Fibroblast of lung (primary cell): Measurements from ENCODE around the gene APOBEC3H.

Experiments used
- CTCF ChIP-seq, 2 donors: IDR thresholded peaks in 1 of 2; conservative IDR thresholded peaks in 1 of 2; 1 replicate in 1 of 2; 2 replicates in 1 of 2; pipeline ENCODE4 v1.5.1; 2011 to 2012; ENCODE audit warnings: low read length in 2 of 2, control low read depth in 1 of 2, inconsistent platforms in 1 of 2, low read depth in 1 of 2, mild to moderate bottlenecking in 1 of 2
- EZH2 ChIP-seq: IDR thresholded peaks from 2 replicates; pipeline ENCODE4 v1.5.1; 2012; ENCODE audit warnings: low read length, control low read depth, mild to moderate bottlenecking; ENCODE audit errors: missing control alignments

- TF ChIP-seq CTCF (conservative IDR thresholded peaks at IDR 0.05 in 1 of 2, IDR thresholded peaks at IDR 0.05 in 1 of 2; ENCODE audit: low read depth in 1 of 2, low read length in 2 of 2) (no peak), EZH2 (no peak)
Observed at GRCh38 chr22:39129081-39129480, 32.0 kb downstream of the APOBEC3H start.
